Measurements from ENCODE around the gene SVIL.

GRCh38 chr10:29522918-29523317 lies 111.9 kb downstream of the SVIL start:
- TF ChIP-seq CTCF (conservative IDR thresholded peaks at IDR 0.05; ENCODE audit: low read length) (no peak), EZH2phosphoT487 (IDR thresholded peaks at IDR 0.05; ENCODE audit: borderline replicate concordance, low read depth, low read length) (no peak)
